HUES64 (cell line): ENCODE data around the gene ZNF763. TPM values are rescaled to one million over a fixed set of nuclear protein-coding genes. Genes with fewer than 3 reads are reported as not detected.
"Not testable (repeated sequence)": the region's sequence is repeated elsewhere in the genome, so short reads cannot be mapped to it uniquely, and the experiment has no call there.

Experiments
- H3K27ac ChIP-seq: 2 replicates; pipeline ENCODE4 v1.7.0; 2013; ENCODE audit warnings: low read depth, low read length, inconsistent platforms
- H3K27me3 ChIP-seq: 2 replicates; pipeline ENCODE4 v1.6.1; 2013; ENCODE audit warnings: mild to moderate bottlenecking, low read length; ENCODE audit not compliant: insufficient read depth
- H3K36me3 ChIP-seq: 2 replicates; pipeline ENCODE4 v1.6.1; 2013; ENCODE audit warnings: mild to moderate bottlenecking, low read length; ENCODE audit not compliant: insufficient read depth
- H3K4me1 ChIP-seq: 2 replicates; pipeline ENCODE4 v1.6.1; 2013; ENCODE audit warnings: mild to moderate bottlenecking, low read length, moderate library complexity; ENCODE audit not compliant: insufficient read depth
- H3K4me3 ChIP-seq: 2 replicates; pipeline ENCODE4 v1.5.1; 2013; ENCODE audit warnings: mild to moderate bottlenecking, low read length, moderate library complexity
- H3K9ac ChIP-seq: 2 replicates; pipeline ENCODE4 v1.6.1; 2013; ENCODE audit warnings: mild to moderate bottlenecking, low read depth, low read length
- H3K9me3 ChIP-seq: 2 replicates; pipeline ENCODE4 v1.6.1; 2013; ENCODE audit warnings: low read depth, low read length; ENCODE audit not compliant: insufficient read depth
- WGBS: fragments of 150-250, 120-280 bp; methylation state at CpG from one replicate; pipeline ENCODE4 v1.1.7; 2013; ENCODE audit warnings: missing lambda C conversion rate; 5-methylcytosine and 5-hydroxymethylcytosine counted together
- polyA plus RNA-seq, 2 experiments: library from polyadenylated mRNA; stranded (reverse); fragments of 50-300 nt; gene quantifications; one replicate each; pipeline ENCODE4 v1.2.3, GENCODE V29; 2013

ZNF763 gene
- 0.85 TPM for polyA plus RNA-seq (2013, experiment 1 of 2)
- polyA plus RNA-seq (2013, experiment 2 of 2), result 1.0 TPM

DNA sequence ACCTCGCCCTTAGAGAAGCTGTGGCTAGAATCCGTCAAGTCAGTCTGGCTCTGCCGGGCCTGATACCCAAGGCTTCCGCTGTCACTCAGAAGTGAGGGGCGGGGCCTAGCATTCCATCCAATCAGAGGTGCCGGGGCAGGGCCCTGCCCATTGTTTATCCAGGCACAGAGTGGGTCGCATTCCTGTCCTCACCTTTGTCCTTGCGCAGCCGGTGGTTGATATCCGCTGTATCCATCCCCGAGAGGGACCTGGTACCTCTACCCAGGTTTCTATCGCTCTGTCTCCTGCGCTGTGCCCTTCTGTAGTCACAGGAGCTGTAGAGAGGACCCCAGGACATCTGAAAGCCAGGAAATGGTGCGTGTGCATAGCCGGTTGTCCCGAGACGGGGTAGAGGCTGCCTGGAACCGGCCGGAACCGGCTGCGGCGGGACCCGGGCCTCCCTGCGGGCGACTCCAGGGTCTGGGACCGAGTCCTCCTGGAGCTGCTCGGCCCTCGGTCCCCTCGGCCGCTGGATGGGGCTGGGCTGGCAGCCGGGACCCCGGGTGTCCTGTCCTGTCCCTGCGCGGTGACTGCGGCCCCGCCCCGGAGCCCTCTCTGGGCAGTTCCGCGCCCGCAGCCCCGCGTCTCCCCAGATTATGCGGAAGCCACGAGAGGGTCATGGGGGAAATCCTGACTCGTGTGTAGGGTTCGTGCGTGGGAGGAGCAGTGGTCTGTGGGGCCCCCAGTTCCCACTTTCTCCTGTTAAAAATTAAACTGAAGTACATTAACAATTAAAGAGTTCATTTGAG, at the start of gene ZNF763:
ZNF763 (plus strand) TSS at position 183 of the 788 bp plus-strand sequence; CDS start at position 352, 169 bp downstream.
- Histone ChIP-seq H3K27me3 (peaks cover 12% of the 10 kb centered on the region), H3K4me3 (peak within 1 kb of the TSS; percentile 86), H3K9ac (peak within 1 kb of the TSS; percentile 92), H3K27ac (peak within 1 kb of the TSS; percentile 92), H3K4me1 (peaks cover 5% of the 10 kb centered on the region; the same call in 1 of the 2 replicates), H3K36me3 (no peaks in the 10 kb centered on the region), H3K9me3 (no peaks in the 10 kb centered on the region)
- WGBS, result under 1% methylated on average over 45 of the region's 47 CpGs

DNA sequence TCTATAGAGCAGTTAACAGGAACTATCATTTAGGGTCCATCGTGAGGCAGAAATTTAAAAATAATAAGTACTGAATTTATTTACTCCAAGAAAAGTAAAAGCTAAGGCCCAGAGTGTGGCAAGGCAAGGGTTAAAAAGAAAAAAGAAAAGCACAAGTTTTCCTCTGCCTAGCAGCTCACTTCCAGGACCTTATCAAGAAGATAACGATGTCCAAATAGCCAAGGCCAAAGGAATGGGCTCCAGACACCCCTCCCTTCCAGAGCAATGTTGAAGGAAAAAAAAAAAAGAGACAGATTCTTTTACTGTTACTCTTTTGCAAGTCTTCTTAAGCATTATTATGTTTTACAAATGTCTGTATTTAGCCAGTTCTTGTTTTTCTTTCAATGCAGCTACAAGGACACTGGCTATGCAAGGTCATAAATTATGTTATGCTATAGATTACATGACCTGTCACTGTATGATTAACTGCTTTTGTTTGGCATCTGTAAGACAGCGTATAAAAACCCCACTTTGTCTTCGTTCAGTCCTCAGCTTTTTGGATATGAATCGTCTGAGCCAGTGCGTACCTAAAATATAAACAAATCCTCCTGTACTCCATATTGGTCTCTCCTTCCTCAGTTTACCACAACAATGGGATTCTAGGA, 42.9 kb upstream of the ZNF763 start:
- no peak overlapping the region for H3K27ac ChIP-seq
- H3K27me3 ChIP-seq, result no peaks in the 10 kb centered on the region
- WGBS, result 75% methylated on average over 5 of the region's 6 CpGs
- peaks cover 12% of the 10 kb centered on the region for H3K9me3 ChIP-seq
- no peak overlapping the region for H3K4me3 ChIP-seq
- no peaks in the 10 kb centered on the region; the same call in 1 of the 2 replicates for H3K36me3 ChIP-seq
- peaks cover 4% of the 10 kb centered on the region for H3K4me1 ChIP-seq
- H3K9ac ChIP-seq, result no peak overlapping the region

DNA sequence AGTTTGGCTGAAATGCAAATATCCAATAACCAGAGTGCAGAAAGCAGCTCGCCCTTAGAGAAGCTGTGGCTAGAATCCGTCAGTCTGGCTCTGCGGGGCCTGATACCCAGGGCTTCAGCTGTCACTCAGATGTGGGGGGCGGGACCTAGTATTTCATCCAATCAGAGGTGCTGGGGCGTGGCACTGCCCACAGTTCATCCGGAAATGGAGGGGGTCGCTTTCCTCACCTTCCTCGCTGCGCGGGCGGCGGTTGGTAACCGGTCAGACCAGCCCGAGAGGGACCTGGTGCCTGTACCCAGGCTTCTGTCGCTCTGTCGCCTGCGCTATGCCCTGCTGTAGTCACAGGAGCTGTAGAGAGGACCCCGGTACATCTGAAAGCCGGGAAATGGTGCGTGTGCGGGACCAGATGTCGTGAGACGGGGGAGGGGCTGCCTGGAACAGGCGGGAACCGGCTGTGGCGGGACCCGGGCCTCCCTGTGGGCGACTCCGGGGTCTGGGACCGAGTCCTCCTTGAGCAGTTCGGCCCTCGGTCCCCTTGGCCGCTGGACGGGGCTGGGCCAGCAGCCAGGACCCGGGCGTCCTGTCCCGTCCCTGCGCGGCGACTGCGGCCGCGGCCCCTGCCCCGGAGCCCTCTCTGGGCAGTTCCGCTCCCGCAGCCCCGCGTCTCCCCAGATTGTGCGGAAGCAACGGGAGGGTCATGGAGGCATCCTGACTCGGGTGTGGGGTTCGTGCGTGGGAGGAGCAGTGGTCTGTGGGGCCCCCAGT, 39.8 kb upstream of the ZNF763 start, which contains the start of gene ZNF700:
ZNF700 (plus strand) TSS at position 222 of the 765 bp plus-strand sequence; CDS start at position 326, 104 bp downstream.
- Histone ChIP-seq H3K4me3 (peak within 1 kb of the TSS; percentile 98), H3K36me3 (peaks cover 3% of the 10 kb centered on the region), H3K27ac (peak within 1 kb of the TSS; percentile 95), H3K4me1 (peaks cover 4% of the 10 kb centered on the region), H3K9me3 (no peaks in the 10 kb centered on the region), H3K9ac (peak within 1 kb of the TSS; percentile 96), H3K27me3 (no peaks in the 10 kb centered on the region)
- under 1% methylated on average over 53 of the region's 53 CpGs for WGBS

DNA sequence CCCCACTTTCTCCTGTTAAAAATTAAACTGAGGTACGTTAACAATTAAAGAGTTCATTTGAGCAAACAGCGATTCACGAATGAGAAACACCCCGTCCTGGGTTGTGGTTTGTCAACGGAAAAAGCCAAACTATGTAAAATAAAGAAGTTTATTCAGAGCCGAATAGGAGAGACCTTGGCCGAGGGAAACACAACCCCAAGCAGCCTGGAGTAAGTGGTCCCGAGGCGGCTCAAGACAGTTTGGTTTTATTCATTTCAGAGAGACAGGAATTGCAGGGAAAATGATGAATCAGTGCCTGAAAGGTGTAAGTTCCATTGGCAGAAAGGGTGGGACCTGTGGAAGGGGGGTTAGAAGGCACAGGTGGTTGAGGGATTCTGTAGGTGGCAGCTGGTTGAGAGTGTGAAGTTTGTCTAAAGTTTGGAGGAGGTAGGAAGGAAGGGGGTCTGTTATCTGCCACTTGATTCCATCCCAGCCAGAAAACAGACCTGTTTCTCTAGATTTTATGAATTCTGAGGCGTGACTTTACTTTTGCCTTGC, 39.1 kb upstream of the ZNF763 start:
- Histone ChIP-seq H3K4me3 (peak overlapping the region; percentile 98), H3K9ac (peak overlapping the region; percentile 96)
- H3K36me3 ChIP-seq, H3K27ac ChIP-seq, H3K4me1 ChIP-seq, H3K9me3 ChIP-seq, H3K27me3 ChIP-seq: not testable (repeated sequence)
- WGBS, result 7% methylated on average over 9 of the region's 10 CpGs

DNA sequence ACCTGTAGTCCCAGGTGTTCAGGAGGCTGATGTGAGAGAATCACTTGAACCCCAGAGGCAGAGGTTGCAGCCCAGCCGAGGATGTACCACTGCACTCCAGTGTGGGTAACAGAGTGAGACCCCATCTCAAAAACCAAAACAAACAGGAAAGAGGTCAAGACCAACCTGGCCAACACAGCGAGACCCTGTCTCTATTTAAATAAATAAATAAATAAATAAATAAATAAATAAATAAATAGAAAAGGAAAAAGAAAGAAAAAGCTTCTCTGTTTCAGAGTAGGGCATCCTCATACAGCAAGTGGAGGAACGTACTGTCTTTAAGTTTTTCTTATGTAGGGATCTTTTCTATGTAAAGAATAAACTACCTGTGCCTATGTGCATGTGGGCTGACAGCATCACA, 37.6 kb upstream of the ZNF763 start:
- H3K27me3 ChIP-seq, result no peaks in the 10 kb centered on the region
- no peaks in the 10 kb centered on the region; the same call in 1 of the 2 replicates for H3K9me3 ChIP-seq
- peaks cover 4% of the 10 kb centered on the region for H3K4me1 ChIP-seq
- H3K36me3 ChIP-seq, result peaks cover 10% of the 10 kb centered on the region
- H3K4me3 ChIP-seq, result no peak overlapping the region
- no peak overlapping the region for H3K27ac ChIP-seq
- no peak overlapping the region for H3K9ac ChIP-seq
- 95% methylated on average over 2 of the region's 3 CpGs for WGBS

DNA sequence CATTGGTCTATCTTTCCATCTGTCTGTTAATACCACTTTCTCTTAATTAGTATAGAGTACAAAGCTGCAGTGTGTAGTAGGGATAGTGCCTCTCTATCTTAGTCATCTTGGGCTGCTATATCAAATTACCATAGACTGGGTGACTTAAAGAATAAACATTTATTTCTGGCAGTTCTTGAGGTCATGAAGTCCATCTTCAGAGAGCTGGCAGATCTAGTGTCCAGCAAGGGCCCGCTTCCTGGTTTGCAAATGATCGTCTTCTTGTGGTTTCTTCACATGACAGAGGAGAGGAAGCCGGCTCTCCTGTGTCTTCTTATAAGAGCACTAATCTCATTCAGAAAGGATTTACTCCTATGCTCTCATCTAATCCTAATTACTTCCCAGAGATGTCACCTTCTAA, 33.8 kb upstream of the ZNF763 start:
- H3K27ac ChIP-seq, result no peak overlapping the region
- over 99% methylated on average over 3 of the region's 3 CpGs for WGBS
- H3K27me3 ChIP-seq, result no peaks in the 10 kb centered on the region
- no peaks in the 10 kb centered on the region for H3K4me1 ChIP-seq
- no peak overlapping the region for H3K4me3 ChIP-seq
- H3K36me3 ChIP-seq, result peaks cover 17% of the 10 kb centered on the region
- no peak overlapping the region for H3K9ac ChIP-seq
- H3K9me3 ChIP-seq, result peaks cover 15% of the 10 kb centered on the region

DNA sequence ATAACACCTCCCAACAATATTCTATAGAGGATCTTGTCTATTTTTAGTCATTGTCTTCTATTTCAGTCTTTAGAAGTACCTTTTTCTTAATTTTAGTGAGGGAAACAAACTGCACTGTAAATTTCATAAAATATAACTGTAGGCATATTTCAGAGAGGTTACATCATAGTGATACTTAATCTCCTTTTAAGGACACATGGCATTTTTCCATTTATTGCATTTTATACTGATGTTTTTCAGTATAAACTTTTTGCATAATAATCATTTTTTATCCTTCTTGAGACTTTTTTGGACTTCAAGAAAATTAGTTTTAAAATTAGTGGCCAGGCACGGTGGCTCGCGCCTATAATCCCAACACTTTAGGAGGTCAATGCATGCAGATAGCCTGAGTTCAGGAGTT, 33.3 kb upstream of the ZNF763 start:
- peaks cover 15% of the 10 kb centered on the region for H3K9me3 ChIP-seq
- no peak overlapping the region for H3K4me3 ChIP-seq
- WGBS, result 74% methylated on average over 3 of the region's 3 CpGs
- H3K36me3 ChIP-seq, result peaks cover 17% of the 10 kb centered on the region
- H3K27me3 ChIP-seq, result no peaks in the 10 kb centered on the region
- no peak overlapping the region for H3K9ac ChIP-seq
- no peaks in the 10 kb centered on the region for H3K4me1 ChIP-seq
- H3K27ac ChIP-seq, result no peak overlapping the region

DNA sequence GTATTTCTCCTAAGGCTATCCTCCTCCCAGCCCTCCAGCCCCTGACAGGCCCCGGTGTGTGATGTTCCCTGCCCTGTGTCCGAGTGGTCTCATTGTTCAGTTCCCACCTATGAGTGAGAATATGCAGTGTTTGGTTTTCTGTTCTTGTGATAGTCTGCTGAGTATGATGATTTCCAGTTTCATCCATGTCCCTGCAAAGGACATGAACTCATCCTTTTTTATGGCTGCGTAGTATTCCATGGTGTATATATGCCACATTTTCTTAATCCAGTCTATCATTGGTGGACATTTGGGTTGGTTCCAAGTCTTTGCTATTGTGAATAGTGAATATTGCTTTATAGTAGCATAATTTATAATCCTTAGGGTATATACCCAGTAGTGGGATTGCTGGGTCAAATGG, 29.0 kb upstream of the ZNF763 start:
- not testable (repeated sequence) for H3K4me1 ChIP-seq, H3K9ac ChIP-seq

DNA sequence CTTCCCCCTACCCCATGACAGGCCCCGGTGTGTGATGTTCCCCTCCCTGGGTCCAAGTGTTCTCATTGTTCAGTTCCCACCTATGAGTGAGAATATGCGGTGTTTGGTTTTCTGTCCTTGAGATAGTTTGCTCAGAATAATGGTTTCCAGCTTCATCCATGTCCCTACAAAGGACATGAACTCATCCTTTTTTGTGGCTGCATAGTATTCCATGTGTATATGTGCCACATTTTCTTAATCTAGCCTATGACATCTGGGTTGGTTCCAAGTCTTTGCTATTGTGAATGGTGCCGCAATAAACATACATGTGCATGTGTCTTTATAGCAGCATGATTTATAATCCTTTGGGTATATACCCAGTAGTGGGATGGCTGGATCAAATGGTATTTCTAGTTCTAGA, 26.5 kb upstream of the ZNF763 start:
- not testable (repeated sequence) for H3K9ac ChIP-seq, H3K27me3 ChIP-seq, H3K4me3 ChIP-seq, H3K4me1 ChIP-seq, H3K27ac ChIP-seq
- H3K9me3 ChIP-seq, result peaks cover 50% of the 10 kb centered on the region
- 0 out of 2 replicates have a peak, but pooled peaks cover 15% of the 10 kb centered on the region for H3K36me3 ChIP-seq
- WGBS, result 95% methylated on average over 3 of the region's 3 CpGs

More for the DNA sequence above, 29.0 kb upstream of the ZNF763 start:
- WGBS, result 94% methylated on average over 2 of the region's 3 CpGs
- not testable (repeated sequence) for H3K27me3 ChIP-seq, H3K4me3 ChIP-seq, H3K27ac ChIP-seq, H3K36me3 ChIP-seq
- H3K9me3 ChIP-seq, result peaks cover 36% of the 10 kb centered on the region

DNA sequence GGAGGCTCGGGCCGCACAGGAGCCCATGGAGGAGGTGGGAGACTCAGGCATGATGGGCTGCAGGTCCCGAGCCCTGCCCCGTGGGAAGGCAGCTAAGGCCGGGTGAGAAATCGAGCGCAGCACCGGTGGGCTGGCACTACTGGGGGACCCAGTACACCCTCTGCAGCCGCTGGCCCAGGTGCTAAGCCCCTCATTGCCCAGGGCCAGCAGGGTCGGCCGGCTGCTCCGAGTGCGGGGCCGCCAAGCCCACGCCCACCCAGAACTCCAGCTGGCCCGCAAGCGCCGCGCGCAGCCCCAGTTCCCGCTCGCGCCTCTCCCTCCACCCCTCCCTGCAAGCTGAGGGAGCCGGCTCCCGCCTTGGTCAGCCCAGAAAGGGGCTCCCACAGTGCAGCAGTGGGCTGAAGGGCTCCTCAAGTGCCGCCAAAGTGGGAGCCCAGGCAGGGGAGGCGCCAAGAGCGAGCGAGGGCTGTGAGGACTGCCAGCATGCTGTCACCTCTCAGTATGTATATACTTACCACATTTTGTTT, 23.4 kb upstream of the ZNF763 start:
- H3K9ac ChIP-seq, H3K4me3 ChIP-seq, H3K27me3 ChIP-seq, H3K27ac ChIP-seq, H3K4me1 ChIP-seq: not testable (repeated sequence)
- Histone ChIP-seq H3K36me3 (peaks cover 23% of the 10 kb centered on the region), H3K9me3 (peaks cover 69% of the 10 kb centered on the region)
- 97% methylated on average over 29 of the region's 29 CpGs for WGBS
